Effector CD8-positive, alpha-beta T cell (primary cell): ENCODE data around the gene RNF217.
"Not testable (repeated sequence)": the region's sequence is repeated elsewhere in the genome, so short reads cannot be mapped to it uniquely, and the experiment has no call there.

ENCODE experiments used
- DNase-seq: peaks from one replicate; lab custom pipeline; 2025; lab: John Stamatoyannopoulos, UW

The RNF217 gene

GRCh38 chr6:125057392-125058246, 95.4 kb downstream of the RNF217 start:
- DNase-seq = no peak

GRCh38 chr6:125058546-125058945, 96.3 kb downstream of the RNF217 start:
- DNase-seq = no peak

GRCh38 chr6:125063307-125063706, 101.1 kb downstream of the RNF217 start:
- DNase-seq = no peak

GRCh38 chr6:125066140-125066539, 103.9 kb downstream of the RNF217 start:
- no peak for DNase-seq

GRCh38 chr6:125066964-125067363, 104.7 kb downstream of the RNF217 start:
- DNase-seq = no peak

GRCh38 chr6:125067552-125067951, 105.3 kb downstream of the RNF217 start:
- no peak for DNase-seq

GRCh38 chr6:125073071-125073470, 110.8 kb downstream of the RNF217 start:
- DNase-seq = no peak

- DNase-seq = no peak
Observed at GRCh38 chr6:125074120-125074519, 111.9 kb downstream of the RNF217 start.

GRCh38 chr6:125075073-125075472, 112.8 kb downstream of the RNF217 start:
- DNase-seq = not testable (repeated sequence)

GRCh38 chr6:125075741-125076481, 113.7 kb downstream of the RNF217 start:
- no peak for DNase-seq

- DNase-seq = no peak
Observed at GRCh38 chr6:125076482-125076742, 114.2 kb downstream of the RNF217 start.

- DNase-seq = no peak
Observed at GRCh38 chr6:125077453-125077852, 115.2 kb downstream of the RNF217 start.

GRCh38 chr6:125078602-125079321, 116.5 kb downstream of the RNF217 start:
- no peak for DNase-seq

- no peak for DNase-seq
Observed at GRCh38 chr6:125082908-125083683, 120.9 kb downstream of the RNF217 start.

- no peak for DNase-seq
Observed at GRCh38 chr6:125083684-125083990, 121.4 kb downstream of the RNF217 start.

GRCh38 chr6:125086716-125087115, 124.5 kb downstream of the RNF217 start:
- no peak for DNase-seq

- no peak for DNase-seq
Observed at GRCh38 chr6:125088963-125089362, 126.7 kb downstream of the RNF217 start.

GRCh38 chr6:125094563-125094962, 132.3 kb downstream of the RNF217 start:
- DNase-seq = no peak

- no peak for DNase-seq
Observed at GRCh38 chr6:125095580-125096301, 133.5 kb downstream of the RNF217 start.

- no peak for DNase-seq
Observed at GRCh38 chr6:125097186-125097585, 134.9 kb downstream of the RNF217 start.

- DNase-seq = no peak
Observed at GRCh38 chr6:125098253-125098652, 136.0 kb downstream of the RNF217 start.
